ENCODE data around the gene NAE1.

- TF ChIP-seq EZH2 (IDR thresholded peaks at IDR 0.05): no peak
- TF ChIP-seq, protein P1, sequence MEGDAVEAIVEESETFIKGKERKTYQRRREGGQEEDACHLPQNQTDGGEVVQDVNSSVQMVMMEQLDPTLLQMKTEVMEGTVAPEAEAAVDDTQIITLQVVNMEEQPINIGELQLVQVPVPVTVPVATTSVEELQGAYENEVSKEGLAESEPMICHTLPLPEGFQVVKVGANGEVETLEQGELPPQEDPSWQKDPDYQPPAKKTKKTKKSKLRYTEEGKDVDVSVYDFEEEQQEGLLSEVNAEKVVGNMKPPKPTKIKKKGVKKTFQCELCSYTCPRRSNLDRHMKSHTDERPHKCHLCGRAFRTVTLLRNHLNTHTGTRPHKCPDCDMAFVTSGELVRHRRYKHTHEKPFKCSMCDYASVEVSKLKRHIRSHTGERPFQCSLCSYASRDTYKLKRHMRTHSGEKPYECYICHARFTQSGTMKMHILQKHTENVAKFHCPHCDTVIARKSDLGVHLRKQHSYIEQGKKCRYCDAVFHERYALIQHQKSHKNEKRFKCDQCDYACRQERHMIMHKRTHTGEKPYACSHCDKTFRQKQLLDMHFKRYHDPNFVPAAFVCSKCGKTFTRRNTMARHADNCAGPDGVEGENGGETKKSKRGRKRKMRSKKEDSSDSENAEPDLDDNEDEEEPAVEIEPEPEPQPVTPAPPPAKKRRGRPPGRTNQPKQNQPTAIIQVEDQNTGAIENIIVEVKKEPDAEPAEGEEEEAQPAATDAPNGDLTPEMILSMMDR (IDR thresholded peaks at IDR 0.05): no peak
These were observed 28.8 kb upstream of the NAE1 start for GRCh38 chr16:66859397-66860068.

All from neural progenitor cell (in vitro differentiated cells).